ENCODE data around the gene HS6ST3.

DNA sequence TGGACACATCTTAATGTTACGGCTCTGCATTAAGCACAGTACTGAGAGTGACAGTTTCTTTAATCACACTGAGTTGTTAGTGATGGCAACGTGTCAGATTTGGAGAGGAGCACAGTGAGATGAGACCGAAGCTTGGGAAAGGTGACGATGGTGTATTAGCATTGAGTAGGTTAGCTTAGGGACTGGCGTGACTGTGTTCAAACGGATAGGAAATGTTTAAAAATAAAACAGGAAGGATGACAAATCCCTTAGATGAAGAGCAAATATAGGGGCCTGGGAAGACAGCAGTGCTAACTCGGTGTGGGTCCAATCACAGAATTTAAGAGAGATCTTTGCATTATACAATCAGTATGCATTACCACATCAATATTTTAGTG is 384.3 kb downstream of the HS6ST3 start:
- no peak for TF ChIP-seq CTBP1 (IDR thresholded peaks at IDR 0.05; ENCODE audit: borderline replicate concordance)
- no peak for TF ChIP-seq SP1 (IDR thresholded peaks at IDR 0.05)
- no peak for TF ChIP-seq HDGF (IDR thresholded peaks at IDR 0.05; ENCODE audit: borderline replicate concordance)
- TF ChIP-seq TARDBP (IDR thresholded peaks at IDR 0.05), result no peak
- TF ChIP-seq SUZ12 (IDR thresholded peaks at IDR 0.05), result no peak
- TF ChIP-seq ZNF384 (IDR thresholded peaks at IDR 0.05), result no peak
- no peak for TF ChIP-seq ARNT (IDR thresholded peaks at IDR 0.05)

Data from HEK293T (cell line).